Measurements from ENCODE around the gene TPT1. TPM values are rescaled to one million over a fixed set of nuclear protein-coding genes. Genes with fewer than 3 reads are reported as not detected.
"Not testable (repeated sequence)": the region's sequence is repeated elsewhere in the genome, so short reads cannot be mapped to it uniquely, and the experiment has no call there.

TPT1 gene
- total RNA-seq, 1 experiment from 2014 or later: 1,060 TPM

GRCh38 chr13:45314822-45315221 lies 26.2 kb downstream of the TPT1 start:
- no peak overlapping the region for H3K4me3 ChIP-seq (ENCODE audit: insufficient read depth, low read depth, low read length)
- H3K36me3 ChIP-seq (replicated peaks; ENCODE audit: control insufficient read depth, insufficient read depth, low read length): no peaks in the 10 kb centered on the region
- DNase-seq: no peak
- H3K27me3 ChIP-seq (ENCODE audit: control insufficient read depth, insufficient read depth, low read length): no peaks in the 10 kb centered on the region

GRCh38 chr13:45310341-45311131 lies 30.4 kb downstream of the TPT1 start:
- Histone ChIP-seq H3K36me3 (replicated peaks; ENCODE audit: control insufficient read depth, insufficient read depth, low read length) (no peaks in the 10 kb centered on the region), H3K27me3 (ENCODE audit: control insufficient read depth, insufficient read depth, low read length) (no peaks in the 10 kb centered on the region), H3K4me3 (ENCODE audit: insufficient read depth, low read depth, low read length) (no peak overlapping the region)
- DNase-seq: no peak

- Histone ChIP-seq H3K4me3 (ENCODE audit: insufficient read depth, low read depth, low read length) (no peak overlapping the region), H3K36me3 (replicated peaks; ENCODE audit: control insufficient read depth, insufficient read depth, low read length) (no peaks in the 10 kb centered on the region)
- no peak for DNase-seq
Measured at GRCh38 chr13:45306966-45307365, 34.0 kb downstream of the TPT1 start.

GRCh38 chr13:45305079-45305478 lies 35.9 kb downstream of the TPT1 start:
- no peak overlapping the region for H3K4me3 ChIP-seq (ENCODE audit: insufficient read depth, low read depth, low read length)
- no peak for DNase-seq
- no peaks in the 10 kb centered on the region for H3K27me3 ChIP-seq (ENCODE audit: control insufficient read depth, insufficient read depth, low read length)
- no peaks in the 10 kb centered on the region for H3K36me3 ChIP-seq (replicated peaks; ENCODE audit: control insufficient read depth, insufficient read depth, low read length)

More at GRCh38 chr13:45306966-45307365, 34.0 kb downstream of the TPT1 start:
- no peaks in the 10 kb centered on the region for H3K27me3 ChIP-seq (ENCODE audit: control insufficient read depth, insufficient read depth, low read length)

GRCh38 chr13:45303866-45304265 lies 37.1 kb downstream of the TPT1 start:
- Histone ChIP-seq H3K36me3 (replicated peaks; ENCODE audit: control insufficient read depth, insufficient read depth, low read length) (no peaks in the 10 kb centered on the region), H3K27me3 (ENCODE audit: control insufficient read depth, insufficient read depth, low read length) (no peaks in the 10 kb centered on the region), H3K4me3 (ENCODE audit: insufficient read depth, low read depth, low read length) (no peak overlapping the region)
- DNase-seq: no peak

- no peak for DNase-seq
- no peak overlapping the region for H3K4me3 ChIP-seq (ENCODE audit: insufficient read depth, low read depth, low read length)
- H3K27me3 ChIP-seq (ENCODE audit: control insufficient read depth, insufficient read depth, low read length): no peaks in the 10 kb centered on the region
- H3K36me3 ChIP-seq (replicated peaks; ENCODE audit: control insufficient read depth, insufficient read depth, low read length): no peaks in the 10 kb centered on the region
Measured at GRCh38 chr13:45303026-45303425, 38.0 kb downstream of the TPT1 start.

- no peaks in the 10 kb centered on the region for H3K36me3 ChIP-seq (replicated peaks; ENCODE audit: control insufficient read depth, insufficient read depth, low read length)
- H3K27me3 ChIP-seq (ENCODE audit: control insufficient read depth, insufficient read depth, low read length): no peaks in the 10 kb centered on the region
- no peak for DNase-seq
- no peak overlapping the region for H3K4me3 ChIP-seq (ENCODE audit: insufficient read depth, low read depth, low read length)
Measured at GRCh38 chr13:45302507-45302906, 38.5 kb downstream of the TPT1 start.

- no peaks in the 10 kb centered on the region for H3K36me3 ChIP-seq (replicated peaks; ENCODE audit: control insufficient read depth, insufficient read depth, low read length)
Measured at GRCh38 chr13:45301263-45301662, 39.7 kb downstream of the TPT1 start.

GRCh38 chr13:45300190-45300985 lies 40.6 kb downstream of the TPT1 start:
- no peaks in the 10 kb centered on the region for H3K36me3 ChIP-seq (replicated peaks; ENCODE audit: control insufficient read depth, insufficient read depth, low read length)
- DNase-seq: no peak
- no peak overlapping the region for H3K4me3 ChIP-seq (ENCODE audit: insufficient read depth, low read depth, low read length)
- no peaks in the 10 kb centered on the region for H3K27me3 ChIP-seq (ENCODE audit: control insufficient read depth, insufficient read depth, low read length)

More at GRCh38 chr13:45301263-45301662, 39.7 kb downstream of the TPT1 start:
- DNase-seq: no peak
- no peaks in the 10 kb centered on the region for H3K27me3 ChIP-seq (ENCODE audit: control insufficient read depth, insufficient read depth, low read length)
- no peak overlapping the region for H3K4me3 ChIP-seq (ENCODE audit: insufficient read depth, low read depth, low read length)

GRCh38 chr13:45299194-45299593 lies 41.8 kb downstream of the TPT1 start:
- H3K4me3 ChIP-seq (ENCODE audit: insufficient read depth, low read depth, low read length): no peak overlapping the region
- no peak for DNase-seq

GRCh38 chr13:45298550-45298949 lies 42.4 kb downstream of the TPT1 start:
- not testable (repeated sequence) for H3K36me3 ChIP-seq (replicated peaks; ENCODE audit: control insufficient read depth, insufficient read depth, low read length); H3K27me3 ChIP-seq (ENCODE audit: control insufficient read depth, insufficient read depth, low read length); H3K4me3 ChIP-seq (ENCODE audit: insufficient read depth, low read depth, low read length); DNase-seq

More at GRCh38 chr13:45299194-45299593, 41.8 kb downstream of the TPT1 start:
- Histone ChIP-seq H3K27me3 (ENCODE audit: control insufficient read depth, insufficient read depth, low read length) (no peaks in the 10 kb centered on the region), H3K36me3 (replicated peaks; ENCODE audit: control insufficient read depth, insufficient read depth, low read length) (no peaks in the 10 kb centered on the region)

GRCh38 chr13:45298206-45298505 lies 42.8 kb downstream of the TPT1 start:
- H3K4me3 ChIP-seq (ENCODE audit: insufficient read depth, low read depth, low read length): no peak overlapping the region
- H3K36me3 ChIP-seq (replicated peaks; ENCODE audit: control insufficient read depth, insufficient read depth, low read length): no peaks in the 10 kb centered on the region
- no peak for DNase-seq
- no peaks in the 10 kb centered on the region for H3K27me3 ChIP-seq (ENCODE audit: control insufficient read depth, insufficient read depth, low read length)

GRCh38 chr13:45297456-45298205 lies 43.4 kb downstream of the TPT1 start:
- Histone ChIP-seq H3K36me3 (replicated peaks; ENCODE audit: control insufficient read depth, insufficient read depth, low read length) (no peaks in the 10 kb centered on the region), H3K4me3 (ENCODE audit: insufficient read depth, low read depth, low read length) (no peak overlapping the region), H3K27me3 (ENCODE audit: control insufficient read depth, insufficient read depth, low read length) (no peaks in the 10 kb centered on the region)
- DNase-seq: no peak

- Histone ChIP-seq H3K4me3 (ENCODE audit: insufficient read depth, low read depth, low read length) (no peak overlapping the region), H3K27me3 (ENCODE audit: control insufficient read depth, insufficient read depth, low read length) (no peaks in the 10 kb centered on the region), H3K36me3 (replicated peaks; ENCODE audit: control insufficient read depth, insufficient read depth, low read length) (no peaks in the 10 kb centered on the region)
- no peak for DNase-seq
Measured at GRCh38 chr13:45296259-45296658, 44.7 kb downstream of the TPT1 start.
